Caco-2 (cell line): ENCODE measurements around the gene FOXC2. TPM values are rescaled to one million over a fixed set of nuclear protein-coding genes. Genes with fewer than 3 reads are reported as not detected.

ENCODE experiments used
- BruUV-seq: library from RNA; stranded (reverse); fragments of 400-500 nt; replicated peaks from 2 replicates; lab custom pipeline; 2021; lab: Mats Ljungman, UMichigan
- CTCF ChIA-PET: fragments of 300-600 bp; sonication (Branson Sonifier 250); formaldehyde crosslinking; loops from one replicate; lab custom pipeline; 2022; ENCODE audit warnings: antibody characterized with exemption; lab: Charles Lee
- POLR2A ChIA-PET: fragments of 300-600 bp; sonication (Branson Sonifier 250); formaldehyde crosslinking; loops from one replicate; lab custom pipeline; 2022; ENCODE audit warnings: antibody characterized with exemption; lab: Charles Lee
- DNase-seq, 2 experiments: peaks; one replicate each; pipeline versions ENCODE4 v3.0.0 to v3.0.0-alpha.2; 2020 to 2022
- H3K27me3 ChIP-seq: replicated peaks from 2 replicates; pipeline ENCODE4 v1.6.0; 2011; ENCODE audit warnings: low read length; ENCODE audit not compliant: control insufficient read depth, insufficient read depth
- H3K36me3 ChIP-seq: 2 replicates; pipeline ENCODE4 v1.5.1; 2011; ENCODE audit warnings: low read length; ENCODE audit not compliant: control insufficient read depth, insufficient read depth
- H3K4me1 ChIP-seq: fragments of 250-450 bp; sonication (Bioruptor Pico); 2 replicates; pipeline ENCODE4 v1.5.1; 2020; ENCODE audit warnings: mild to moderate bottlenecking
- H3K4me3 ChIP-seq: 2 replicates; pipeline ENCODE4 v1.5.1; 2011; ENCODE audit warnings: low read depth, mild to moderate bottlenecking, control low read depth, low read length
- H3K9me3 ChIP-seq: fragments of 250-450 bp; sonication (Bioruptor Pico); 2 replicates; pipeline ENCODE4 v1.5.1; 2020; ENCODE audit warnings: mild to moderate bottlenecking, moderate library complexity
- H3K27ac Mint-ChIP-seq: one replicate; pipeline ENCODE4 v1.8.0; 2022; ENCODE audit warnings: mixed read lengths; ENCODE audit not compliant: unreplicated experiment
- H3K27me3 Mint-ChIP-seq: one replicate; pipeline ENCODE4 v1.8.0; 2022; ENCODE audit warnings: mixed read lengths; ENCODE audit not compliant: insufficient read depth, unreplicated experiment
- H3K36me3 Mint-ChIP-seq: one replicate; pipeline ENCODE4 v1.8.0; 2022; ENCODE audit warnings: mild to moderate bottlenecking, mixed read lengths; ENCODE audit not compliant: insufficient read depth, unreplicated experiment
- H3K4me1 Mint-ChIP-seq: one replicate; pipeline ENCODE4 v1.8.0; 2022; ENCODE audit warnings: low read depth, mixed read lengths; ENCODE audit not compliant: unreplicated experiment
- H3K4me3 Mint-ChIP-seq: one replicate; pipeline ENCODE4 v1.8.0; 2022; ENCODE audit warnings: mild to moderate bottlenecking, moderate library complexity, mixed read lengths; ENCODE audit not compliant: unreplicated experiment
- H3K9me3 Mint-ChIP-seq: one replicate; pipeline ENCODE4 v1.8.0; 2022; ENCODE audit warnings: mixed read lengths; ENCODE audit not compliant: unreplicated experiment
- intact Hi-C: fragments of 100-400 bp; cut with micrococcal nuclease; formaldehyde crosslinking; loops from one replicate; pipeline ENCODE4 v1.10.0; 2022; ENCODE audit not compliant: unreplicated experiment
- total RNA-seq: library from RNA; stranded (reverse); gene quantifications from 2 replicates; pipeline ENCODE4 v1.2.3, GENCODE V29; 2022
- TF ChIP-seq, protein P1 (sequence below), 2 experiments: fragments of 200-600 bp in 1 of 2; IDR thresholded peaks; 1 replicate in 1 of 2; 2 replicates in 1 of 2; pipeline versions ENCODE4 v1.5.1 to v1.8.0; 2011 to 2022; ENCODE audit warnings: antibody characterized with exemption in 1 of 2, control low read depth in 1 of 2, inconsistent platforms in 1 of 2, low read depth in 1 of 2, low read length in 1 of 2, mild to moderate bottlenecking in 1 of 2, moderate library complexity in 1 of 2; ENCODE audit not compliant: insufficient read depth in 1 of 2, severe bottlenecking in 1 of 2, unreplicated experiment in 1 of 2

FOXC2 gene
- total RNA-seq, 1 experiment from 2014 or later = not detected

- no peaks in the 10 kb centered on the region for H3K4me1 ChIP-seq
- Mint-ChIP-seq H3K4me3 (no peak overlapping the region), H3K36me3 (no peaks in the 10 kb centered on the region), H3K9me3 (no peaks in the 10 kb centered on the region), H3K4me1 (no peaks in the 10 kb centered on the region), H3K27ac (no peak overlapping the region), H3K27me3 (peaks cover 25% of the 10 kb centered on the region)
- no TSS peak for BruUV-seq
- H3K9me3 ChIP-seq = no peaks in the 10 kb centered on the region
- peaks cover 1% of the 10 kb centered on the region; the same call in 1 of the 2 replicates for H3K27me3 ChIP-seq
- TF ChIP-seq, protein P1, sequence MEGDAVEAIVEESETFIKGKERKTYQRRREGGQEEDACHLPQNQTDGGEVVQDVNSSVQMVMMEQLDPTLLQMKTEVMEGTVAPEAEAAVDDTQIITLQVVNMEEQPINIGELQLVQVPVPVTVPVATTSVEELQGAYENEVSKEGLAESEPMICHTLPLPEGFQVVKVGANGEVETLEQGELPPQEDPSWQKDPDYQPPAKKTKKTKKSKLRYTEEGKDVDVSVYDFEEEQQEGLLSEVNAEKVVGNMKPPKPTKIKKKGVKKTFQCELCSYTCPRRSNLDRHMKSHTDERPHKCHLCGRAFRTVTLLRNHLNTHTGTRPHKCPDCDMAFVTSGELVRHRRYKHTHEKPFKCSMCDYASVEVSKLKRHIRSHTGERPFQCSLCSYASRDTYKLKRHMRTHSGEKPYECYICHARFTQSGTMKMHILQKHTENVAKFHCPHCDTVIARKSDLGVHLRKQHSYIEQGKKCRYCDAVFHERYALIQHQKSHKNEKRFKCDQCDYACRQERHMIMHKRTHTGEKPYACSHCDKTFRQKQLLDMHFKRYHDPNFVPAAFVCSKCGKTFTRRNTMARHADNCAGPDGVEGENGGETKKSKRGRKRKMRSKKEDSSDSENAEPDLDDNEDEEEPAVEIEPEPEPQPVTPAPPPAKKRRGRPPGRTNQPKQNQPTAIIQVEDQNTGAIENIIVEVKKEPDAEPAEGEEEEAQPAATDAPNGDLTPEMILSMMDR (IDR thresholded peaks at IDR 0.05; ENCODE audit: insufficient read depth in 1 of 2, low read depth in 1 of 2, low read length in 1 of 2, severe bottlenecking in 1 of 2, unreplicated experiment in 1 of 2) = no peak
- intact Hi-C loops = loop anchor here (5.0 kb wide), 1 partner anchor 702 kb away; no protein-coding TSS in a partner anchor
- no peak overlapping the region for H3K4me3 ChIP-seq
- no peaks in the 10 kb centered on the region for H3K36me3 ChIP-seq
- ChIA-PET CTCF (interaction anchor here (1.0 to 2.1 kb wide), 3 partner anchors 178 to 436 kb away, joined by 3 to 5 read pairs (median 4); no protein-coding TSS in a partner anchor), POLR2A (no interaction called here)
- no peak for DNase-seq
Measured at GRCh38 chr16:86519007-86519648, 47.5 kb upstream of the FOXC2 start.

DNA sequence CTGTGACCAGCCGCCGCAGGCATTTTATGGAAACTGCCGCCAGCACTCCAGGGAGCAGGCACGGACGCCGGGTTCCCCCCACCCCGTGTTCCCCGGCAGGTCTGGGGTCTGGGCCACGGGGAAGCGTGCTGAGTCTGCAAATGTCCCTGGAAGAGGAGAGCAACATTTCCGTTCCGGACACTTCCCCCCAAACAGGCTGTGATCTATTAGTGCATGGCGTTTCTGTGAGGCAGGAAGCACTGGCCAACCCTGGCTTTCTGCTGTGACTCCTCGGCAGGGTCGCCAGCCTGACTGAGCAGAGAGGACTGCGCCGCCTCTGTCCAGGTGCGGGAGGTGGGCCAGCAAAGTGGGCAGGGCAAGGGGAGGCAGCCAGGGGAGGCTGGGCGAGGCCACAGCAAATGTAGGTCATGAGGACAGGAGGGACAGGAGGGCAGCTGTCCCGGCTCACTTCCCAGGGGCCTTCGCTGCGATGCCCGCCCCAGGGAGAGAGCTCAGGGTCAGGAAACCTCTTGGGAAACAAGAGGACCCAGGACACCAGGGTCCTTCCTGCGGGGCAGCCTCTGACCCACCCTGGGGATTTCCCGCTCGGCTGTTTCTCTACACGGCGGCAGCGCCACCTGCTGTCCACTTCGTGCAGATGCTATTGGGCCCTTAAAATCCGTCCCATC lies 46.8 kb upstream of the FOXC2 start:
- peak; percentile 67 to 77 for DNase-seq
- no peak overlapping the region for H3K27ac Mint-ChIP-seq
- no peaks in the 10 kb centered on the region for H3K4me1 Mint-ChIP-seq
- no peaks in the 10 kb centered on the region for H3K9me3 Mint-ChIP-seq
- no TSS peak for BruUV-seq
- ChIA-PET POLR2A (no interaction called here), CTCF (interaction anchor here (2.1 kb wide), 1 partner anchor 179 kb away, joined by 5 read pairs; no protein-coding TSS in a partner anchor)
- Histone ChIP-seq H3K9me3 (no peaks in the 10 kb centered on the region), H3K36me3 (no peaks in the 10 kb centered on the region), H3K4me3 (no peak overlapping the region), H3K4me1 (no peaks in the 10 kb centered on the region), H3K27me3 (peaks cover 1% of the 10 kb centered on the region; the same call in 1 of the 2 replicates)
- peaks cover 20% of the 10 kb centered on the region for H3K27me3 Mint-ChIP-seq
- TF ChIP-seq, protein P1 (IDR thresholded peaks at IDR 0.05; ENCODE audit: insufficient read depth in 1 of 2, low read depth in 1 of 2, low read length in 1 of 2, severe bottlenecking in 1 of 2, unreplicated experiment in 1 of 2) = peak; percentile 94 to 96
- intact Hi-C loops = loop anchor here (1.0 to 5.0 kb wide), 2 partner anchors 446 to 702 kb away; no protein-coding TSS in a partner anchor
- no peak overlapping the region for H3K4me3 Mint-ChIP-seq
- H3K36me3 Mint-ChIP-seq = no peaks in the 10 kb centered on the region
